ENCODE data around the gene INS. TPM values are rescaled to one million over a fixed set of nuclear protein-coding genes. Genes with fewer than 3 reads are reported as not detected.
A peak's percentile ranks its signal among the peaks of the same experiment; 100 is the strongest.

The INS gene
- total and polyA plus RNA-seq, 2 of the 13 experiments (the other 11 are each of a cell fraction or from before 2014, with no cell fraction given): not detected

GRCh38 chr11:2203440-2204259 lies 42.6 kb upstream of the INS start (continued):
- no peak for TF ChIP-seq ZNF3 (CRISPR knock-in tag; IDR thresholded peaks at IDR 0.05)

- no peaks in the 10 kb centered on the region; a peak in 1 of 5 replicates for H3K36me3 ChIP-seq (replicated peaks in 1 of 2; ENCODE audit: control insufficient read depth in 1 of 2, insufficient read depth in 2 of 2, low read length in 2 of 2)
- peak overlapping the region; percentile 66 for H3K27ac ChIP-seq (ENCODE audit: extremely low read length, insufficient read depth, low read length)
- DNase-seq (ENCODE audit: low spot score): no peak
- no peaks in the 10 kb centered on the region for H4K20me1 ChIP-seq (ENCODE audit: insufficient read depth, low read length)
- H3K79me2 ChIP-seq (ENCODE audit: insufficient read depth, low read length): no peaks in the 10 kb centered on the region
- ATAC-seq: no peak
- peaks cover 77% of the 10 kb centered on the region for H3K4me1 ChIP-seq (ENCODE audit: insufficient read depth, low read length)
- CTCF ChIA-PET (ENCODE audit: low intra/inter-chr PET ratio, low total read pairs): no interaction called here
- in situ Hi-C loops (cut with HindIII; ENCODE audit: extremely low pct_ligation_motif_present, low pct_unique_long_range_greater_than_20kb): loop anchor here (5.0 to 25.0 kb wide), 2 partner anchors 214 to 534 kb away; no protein-coding TSS in a partner anchor
- POLR2A ChIA-PET: interaction anchor here (3.9 kb wide), 1 partner anchor 10 kb away, joined by 34 read pairs; no protein-coding TSS in a partner anchor
- no peaks in the 10 kb centered on the region for H3K27me3 ChIP-seq (ENCODE audit: control insufficient read depth in 1 of 2, insufficient read depth in 2 of 2, low read length in 2 of 2)
- intact Hi-C loops (cut with micrococcal nuclease; ENCODE audit: unreplicated experiment): no loop called here
- H3K4me2 ChIP-seq (ENCODE audit: low read depth, low read length): peak overlapping the region; percentile 78
- peak overlapping the region; percentile 14 to 63 (median 53); a peak in 4 of 6 replicates for H3K4me3 ChIP-seq (replicated peaks in 1 of 3; ENCODE audit: insufficient read depth in 1 of 3, low read depth in 2 of 3, low read length in 3 of 3)
- no peak for FAIRE-seq
- no peak overlapping the region for H2AFZ ChIP-seq (ENCODE audit: low read length)
- H3K9me3 ChIP-seq (ENCODE audit: low read length): no peaks in the 10 kb centered on the region
- no TSS peak for BruUV-seq (replicated peaks)
- TF ChIP-seq RBFOX2 (IDR thresholded peaks at IDR 0.05; ENCODE audit: low read depth, low read length) (peak; percentile 1), ZBTB21 (CRISPR knock-in tag; IDR thresholded peaks at IDR 0.05) (no peak), ZBTB43 (CRISPR knock-in tag; conservative IDR thresholded peaks at IDR 0.05) (peak; percentile 4; the same call in 1 of the 2 replicates), KDM2A (CRISPR knock-in tag; IDR thresholded peaks at IDR 0.05; ENCODE audit: borderline replicate concordance, low read depth) (no peak)
- peak overlapping the region; percentile 71 for H3K9ac ChIP-seq (ENCODE audit: insufficient read depth, low read depth, low read length)
- WGBS (ENCODE audit: low lambda C conversion rate): 67% methylated on average over 6 of the region's 10 CpGs
Measured at GRCh38 chr11:2202900-2203439, 42.0 kb upstream of the INS start.

Measured in HepG2 (cell line).